NCI-H2196 (cell line): ENCODE measurements around the gene GPR83.
"Not testable (repeated sequence)": the region's sequence is repeated elsewhere in the genome, so short reads cannot be mapped to it uniquely, and the experiment has no call there.

Experiments
- DNase-seq: peaks from one replicate; lab custom pipeline; 2025; ENCODE audit not compliant: unreplicated experiment; lab: John Stamatoyannopoulos, UW

The GPR83 gene

DNA sequence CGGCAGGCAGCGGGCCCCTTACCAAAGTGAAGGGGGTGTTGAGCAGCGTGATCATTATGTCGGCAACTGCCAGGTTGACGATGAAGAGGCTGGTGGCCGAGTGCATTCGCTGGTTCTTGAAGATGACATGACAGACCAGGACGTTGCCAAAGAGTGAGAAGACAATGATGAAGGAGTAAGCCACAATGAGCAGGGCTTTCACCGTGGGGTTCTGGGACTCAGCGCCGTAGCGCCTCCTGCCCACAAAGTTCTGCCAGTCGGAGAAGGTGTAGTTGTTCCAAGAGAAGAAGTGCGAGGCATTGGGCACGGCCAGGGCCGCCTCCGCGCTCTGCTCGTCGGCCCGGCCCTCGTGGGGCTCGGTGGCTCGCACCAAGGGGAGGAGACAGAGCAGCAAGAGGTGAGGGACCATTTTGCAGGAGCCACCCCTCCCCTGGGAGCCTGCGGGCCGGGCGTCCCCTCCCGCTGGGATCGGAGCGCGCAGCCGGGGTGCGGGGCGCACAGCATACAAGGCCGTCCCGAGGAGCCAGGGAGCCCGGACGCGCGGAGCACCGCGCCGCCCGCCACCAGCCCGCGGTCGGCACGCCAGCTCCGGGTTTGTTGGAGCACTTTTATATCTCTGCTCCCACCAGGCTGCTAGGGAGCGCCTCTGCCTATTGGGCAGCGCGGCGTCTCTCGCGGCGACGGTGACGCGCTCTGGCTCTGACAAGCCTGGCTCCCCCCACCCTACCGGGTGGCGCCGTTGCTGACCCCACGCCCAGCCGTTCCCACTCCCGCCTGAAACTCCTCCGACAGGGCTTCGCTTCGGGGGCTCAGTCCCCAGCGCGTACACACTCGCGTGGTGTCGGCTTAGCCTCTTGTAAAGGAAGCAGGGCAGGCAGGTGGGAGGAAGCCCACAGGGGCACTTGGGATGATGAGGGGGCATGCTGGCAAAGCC is at the start of gene GPR83:
TSS of gene GPR83 (minus strand) at position 581 of the 934 bp plus-strand sequence. CDS start at position 409, 172 bp downstream.
- DNase-seq, result no peak

DNA sequence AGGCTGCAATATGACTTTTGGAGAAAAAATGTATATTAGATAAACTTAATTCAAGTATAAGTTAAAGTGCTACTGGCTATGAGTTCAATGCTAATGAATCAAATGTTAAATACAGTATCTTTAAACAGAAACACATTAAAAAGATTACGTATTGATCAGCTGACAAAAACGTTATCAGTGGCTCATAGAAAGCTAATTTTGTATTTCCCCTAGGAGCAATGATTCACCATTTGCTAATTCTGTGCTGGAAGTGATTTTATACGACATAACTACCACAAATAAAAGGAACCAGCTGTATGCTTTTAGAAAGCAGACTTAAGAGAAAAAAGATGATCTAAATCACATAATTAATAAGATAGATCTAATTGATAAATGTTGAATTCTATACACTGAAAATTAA is 48.8 kb upstream of the GPR83 start:
- no peak for DNase-seq

DNA sequence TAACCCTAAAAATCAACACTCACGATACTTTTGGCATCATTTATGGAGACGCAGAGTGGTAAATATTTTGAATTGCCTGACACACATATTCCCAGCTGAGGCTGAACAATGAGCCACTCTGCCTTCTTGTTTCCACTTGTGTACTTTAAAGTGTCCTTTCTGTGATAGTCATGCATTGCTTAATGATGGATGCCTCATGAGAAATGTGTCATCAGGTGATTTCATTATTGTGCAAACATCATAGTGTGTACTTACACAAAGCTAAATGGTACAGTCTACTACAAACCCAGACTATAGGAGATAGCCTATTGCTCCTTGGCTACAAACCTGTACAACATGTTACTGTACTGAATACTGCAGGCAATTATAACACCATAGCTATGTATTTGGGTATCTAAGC is 48.2 kb upstream of the GPR83 start:
- no peak for DNase-seq

DNA sequence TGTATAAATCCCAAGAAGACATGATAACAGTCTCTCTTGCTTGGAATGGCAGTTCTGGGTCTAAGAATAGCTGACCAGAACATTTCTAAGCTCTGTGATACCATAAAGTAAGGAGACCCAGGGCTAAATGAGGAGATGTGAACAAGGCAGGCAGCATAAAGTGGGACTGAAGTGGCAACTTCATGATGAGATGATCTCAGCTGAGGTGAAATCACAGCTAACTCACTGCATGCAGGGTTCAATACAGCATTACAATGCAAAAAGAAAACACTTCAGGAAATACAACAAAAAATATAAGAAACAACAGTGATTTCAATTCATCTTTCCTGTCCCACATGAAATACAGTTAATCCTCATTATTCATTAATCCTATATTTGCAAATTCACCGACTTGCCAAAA is 47.8 kb upstream of the GPR83 start:
- DNase-seq, result no peak

DNA sequence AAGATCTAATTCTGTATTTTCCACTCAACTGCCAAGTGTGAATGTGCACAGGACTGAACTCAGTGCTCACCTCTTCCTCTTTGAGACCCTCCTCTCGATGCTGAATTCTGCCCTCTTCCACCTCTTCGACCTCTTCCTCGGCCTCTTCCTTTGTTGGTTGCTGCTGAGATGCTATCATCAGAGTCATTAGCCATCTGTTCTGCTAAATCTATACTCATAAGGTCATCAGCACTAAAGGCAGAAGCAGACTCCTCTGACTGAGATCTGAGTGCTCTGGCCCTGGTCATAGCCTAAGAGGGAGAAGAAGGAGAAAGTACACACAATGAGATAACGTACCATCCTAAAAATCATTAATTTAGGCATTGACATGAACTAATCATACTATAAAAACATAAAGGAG is 45.9 kb upstream of the GPR83 start:
- DNase-seq, result no peak

DNA sequence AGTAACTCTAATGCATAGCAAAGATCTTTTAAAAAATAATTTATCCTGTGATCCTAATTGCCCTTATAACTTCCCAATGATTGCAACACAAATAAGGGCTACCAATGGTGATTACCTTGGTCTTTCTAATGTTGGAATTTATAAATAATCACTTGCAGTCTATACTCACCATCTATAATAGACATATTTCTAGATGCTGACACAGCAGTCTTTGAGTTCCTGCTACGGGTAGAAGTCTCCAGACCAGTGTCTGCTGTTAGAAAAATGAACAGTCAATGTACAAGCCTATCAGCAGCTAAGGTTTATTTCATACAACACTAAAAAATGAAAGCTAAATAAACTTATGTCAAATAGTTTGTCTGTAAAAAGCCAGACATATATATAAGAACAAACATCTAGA is 44.4 kb upstream of the GPR83 start:
- no peak for DNase-seq

DNA sequence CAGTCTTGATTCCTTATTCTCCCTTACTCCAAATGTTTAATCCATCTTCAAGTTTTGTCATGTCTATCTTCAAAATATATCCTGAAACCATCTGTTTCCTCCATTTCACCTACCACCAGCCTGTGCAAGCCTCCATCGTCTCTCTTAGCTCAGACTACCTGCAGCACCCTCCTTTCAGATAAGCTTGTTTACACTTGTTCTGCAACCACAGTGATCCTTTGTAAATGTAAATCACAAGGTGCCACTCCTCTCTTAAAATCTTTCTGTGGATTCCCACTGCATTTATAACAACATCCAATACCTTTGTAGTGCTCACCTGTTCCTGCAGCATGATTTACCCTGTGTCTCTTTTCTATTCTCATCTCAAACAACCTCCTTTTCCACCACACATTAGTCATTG is 31.8 kb upstream of the GPR83 start:
- DNase-seq, result no peak

DNA sequence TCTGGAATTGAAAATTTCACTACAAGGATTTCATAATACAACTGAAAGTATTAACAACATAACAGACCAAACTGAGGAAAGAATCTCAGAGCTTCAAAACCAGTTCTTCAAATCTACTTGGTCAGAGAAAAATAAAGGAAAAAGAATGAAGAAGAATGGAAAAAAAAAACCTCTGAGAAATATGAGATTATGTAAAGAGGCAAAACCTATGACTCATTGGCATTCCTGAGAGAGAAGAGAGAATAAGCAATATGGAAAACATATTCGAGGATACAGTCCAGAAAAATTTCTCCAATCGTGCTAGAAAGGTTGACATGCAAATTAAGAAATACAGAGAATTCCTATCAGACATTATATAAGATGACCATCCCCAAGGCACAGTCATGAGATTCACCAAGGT is 23.4 kb upstream of the GPR83 start:
- DNase-seq, result no peak

DNA sequence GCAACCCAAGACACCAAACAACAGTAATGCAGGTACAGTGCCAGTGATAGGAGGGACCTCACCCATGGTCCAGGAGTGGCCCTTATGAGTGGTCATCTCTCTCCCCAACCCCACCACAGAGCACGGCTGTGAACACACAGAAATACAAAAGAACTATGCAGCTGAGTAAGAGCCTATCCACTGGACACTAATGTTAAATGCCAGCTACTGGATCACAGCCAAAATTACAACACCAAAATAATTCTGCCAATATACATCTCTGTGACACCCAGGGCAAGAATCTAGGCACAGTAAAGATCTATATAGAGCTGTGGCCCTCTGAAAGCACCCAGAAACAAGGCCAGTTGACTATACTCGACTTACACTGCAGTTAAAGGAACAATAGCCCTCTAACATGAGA is 22.8 kb upstream of the GPR83 start:
- DNase-seq, result no peak

DNA sequence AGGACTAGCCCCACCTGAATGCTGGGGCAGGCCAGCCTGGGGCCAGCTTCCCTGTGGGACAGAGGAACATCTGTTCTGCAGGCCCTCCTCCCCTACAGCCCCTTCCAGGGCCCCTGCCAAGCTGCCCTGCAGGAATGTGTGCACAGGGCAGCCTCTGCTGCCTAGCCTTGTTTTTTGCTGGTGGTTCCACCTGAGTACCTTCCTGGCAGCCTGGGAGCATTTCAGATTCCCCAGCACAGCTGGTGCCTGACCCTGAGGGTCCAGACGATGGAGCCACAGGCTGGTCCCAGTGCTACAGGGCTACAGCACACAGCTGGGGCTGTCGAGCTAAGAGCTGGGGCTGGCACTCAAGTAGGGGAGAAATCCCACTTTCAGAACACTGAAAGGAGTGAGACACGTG is 22.3 kb upstream of the GPR83 start:
- DNase-seq, result no peak

DNA sequence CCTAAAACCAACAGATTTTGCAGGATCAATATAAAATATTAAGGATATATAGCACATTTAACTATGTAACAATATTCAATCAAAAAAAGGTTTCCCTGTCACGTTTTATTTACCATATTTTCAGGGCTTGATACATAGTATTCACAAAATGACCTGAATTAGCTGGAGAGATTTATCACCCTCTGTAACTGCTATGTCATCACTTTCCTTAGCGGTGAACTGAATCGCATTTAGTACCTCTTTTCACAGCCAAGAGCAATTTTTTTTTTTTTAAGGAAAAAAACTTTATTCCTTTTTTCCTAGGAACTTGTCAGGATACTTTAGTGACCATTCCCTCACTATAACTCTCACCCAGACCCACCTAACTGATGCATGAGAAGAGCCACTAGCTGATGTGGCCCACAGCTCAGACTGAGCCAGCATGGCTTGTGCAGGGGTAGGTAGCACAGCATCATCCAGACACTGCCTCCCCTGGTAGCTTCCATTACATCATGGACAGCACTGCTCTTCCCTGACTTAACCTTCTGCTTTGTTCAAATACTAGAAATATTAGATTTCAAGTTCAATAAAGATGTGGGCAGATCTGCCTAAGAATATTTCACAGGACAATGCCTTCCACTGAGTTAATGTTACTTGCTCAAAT is 17.0 kb upstream of the GPR83 start:
- DNase-seq, result no peak

DNA sequence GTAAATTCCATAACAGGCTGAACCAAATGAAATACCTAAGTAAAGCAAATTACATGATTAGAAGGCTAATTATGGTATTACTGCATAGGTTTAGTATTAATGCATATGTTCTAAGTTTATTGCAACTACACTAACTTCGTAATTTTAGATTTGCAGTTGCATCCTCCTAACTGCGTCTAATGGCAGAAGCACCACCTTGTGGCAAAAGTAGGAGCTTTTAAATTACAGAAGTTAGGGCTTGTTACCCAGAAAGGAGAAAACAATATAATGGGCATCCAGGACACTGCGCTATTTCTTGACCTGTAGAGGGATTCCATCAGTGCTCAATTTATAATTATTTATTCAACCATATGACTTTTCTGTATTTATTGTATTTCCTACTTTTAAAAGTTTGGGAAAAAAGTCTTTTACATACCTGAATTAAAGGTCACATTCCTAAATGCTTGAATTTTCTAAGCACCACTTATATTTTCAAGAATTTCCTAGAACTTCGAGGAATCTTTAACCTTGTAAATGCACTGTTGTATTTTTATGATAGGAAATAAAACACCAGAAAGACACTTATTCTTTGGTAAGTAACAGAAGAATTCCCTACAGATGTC is 16.3 kb upstream of the GPR83 start:
- peak; percentile 19 for DNase-seq

DNA sequence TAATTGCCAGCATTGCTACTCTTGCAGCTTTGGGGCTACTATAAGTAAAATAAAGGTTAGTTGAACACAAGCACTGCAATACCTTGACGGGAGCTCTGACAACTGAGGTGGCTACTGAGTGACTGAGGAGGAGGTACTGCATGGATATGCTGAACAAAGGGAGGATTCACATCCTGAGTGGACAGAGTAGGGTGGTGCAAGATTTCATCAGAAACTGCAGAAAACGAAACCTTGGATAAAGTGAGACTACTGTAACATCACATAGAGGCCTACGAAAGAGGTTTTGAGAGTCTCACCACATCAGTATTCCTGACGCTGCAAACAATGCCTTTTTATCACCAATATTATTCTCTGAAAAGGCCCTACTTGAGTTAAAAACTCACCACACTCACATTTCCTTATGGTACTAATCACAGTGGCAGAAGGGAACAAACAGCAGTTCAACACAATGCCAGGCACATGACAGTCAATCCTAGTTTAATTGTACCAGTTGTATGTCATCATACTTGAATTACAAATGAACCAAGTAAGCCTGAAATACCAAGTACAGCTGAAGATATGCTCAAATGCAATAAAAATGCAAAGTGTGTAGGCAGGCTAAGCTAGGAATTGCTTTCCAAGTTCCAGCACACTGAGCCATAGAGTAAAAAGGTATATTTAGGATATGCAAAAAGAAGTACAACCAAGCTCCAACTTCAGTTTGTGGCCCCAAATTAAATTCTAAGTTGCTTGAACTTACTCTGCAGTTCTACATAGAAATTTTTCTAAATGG is 4.0 kb upstream of the GPR83 start:
- no peak for DNase-seq

DNA sequence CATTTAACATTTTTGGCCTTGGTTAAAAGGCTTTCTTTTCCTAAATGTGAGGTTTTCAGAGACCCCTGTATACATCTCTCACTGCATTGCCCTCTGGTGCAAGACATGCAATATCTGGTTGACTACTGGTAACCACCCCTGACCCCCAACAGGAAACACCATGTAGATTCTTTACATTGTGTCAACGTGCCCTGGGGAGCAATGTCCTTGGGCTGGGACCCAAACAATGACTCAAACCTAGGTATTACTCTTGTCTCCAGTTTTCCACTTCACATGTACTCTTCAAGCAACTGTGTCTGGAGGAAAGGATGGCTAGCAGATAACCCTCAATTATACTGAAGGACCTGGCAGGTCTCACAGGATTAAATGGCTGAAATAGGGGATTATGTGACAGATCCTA is 1.1 kb upstream of the GPR83 start:
- DNase-seq, result no peak

DNA sequence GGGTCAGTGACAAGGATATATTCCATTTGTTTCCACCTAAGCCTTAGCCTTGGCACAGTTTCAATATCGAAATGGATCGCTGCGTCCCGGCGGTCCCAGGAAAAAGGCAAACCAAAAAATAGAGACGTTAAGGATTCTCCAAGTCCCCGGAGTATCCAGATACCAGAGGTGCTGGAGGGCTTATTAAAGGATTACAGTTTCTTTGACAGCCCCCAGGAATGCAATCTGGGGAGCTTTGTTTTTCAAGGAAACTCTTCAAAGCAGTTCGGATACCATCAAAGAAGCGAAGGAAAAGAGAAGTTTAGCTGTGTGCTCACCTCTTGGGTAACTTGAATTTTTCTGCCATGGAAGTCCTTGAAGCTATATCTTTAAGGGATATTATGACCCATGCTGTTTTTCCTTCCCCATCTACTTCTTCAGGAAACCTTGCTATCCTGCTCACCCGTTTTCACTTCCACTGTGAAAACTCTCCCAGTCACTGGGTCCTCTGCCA is 600 bp upstream of the GPR83 start:
- no peak for DNase-seq

DNA sequence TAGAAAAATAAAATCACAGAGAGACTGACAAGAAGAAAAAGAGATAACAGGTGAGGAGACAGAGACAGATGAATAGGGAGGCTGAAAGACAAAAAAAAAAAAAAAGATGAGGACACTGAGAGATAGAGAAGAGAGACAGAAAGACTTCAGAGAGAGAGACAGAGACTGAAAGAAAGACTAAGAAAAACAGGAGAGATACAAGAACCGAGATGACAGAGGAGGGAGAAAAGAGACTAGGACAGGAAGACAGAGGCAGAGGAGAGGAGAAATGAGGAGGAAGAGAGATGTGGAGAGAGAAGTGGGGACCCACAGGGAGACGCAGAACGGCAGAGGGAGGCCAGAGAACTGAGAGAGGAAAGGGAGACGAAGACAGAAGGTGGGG is 771 bp downstream of the GPR83 start:
- DNase-seq, result no peak

DNA sequence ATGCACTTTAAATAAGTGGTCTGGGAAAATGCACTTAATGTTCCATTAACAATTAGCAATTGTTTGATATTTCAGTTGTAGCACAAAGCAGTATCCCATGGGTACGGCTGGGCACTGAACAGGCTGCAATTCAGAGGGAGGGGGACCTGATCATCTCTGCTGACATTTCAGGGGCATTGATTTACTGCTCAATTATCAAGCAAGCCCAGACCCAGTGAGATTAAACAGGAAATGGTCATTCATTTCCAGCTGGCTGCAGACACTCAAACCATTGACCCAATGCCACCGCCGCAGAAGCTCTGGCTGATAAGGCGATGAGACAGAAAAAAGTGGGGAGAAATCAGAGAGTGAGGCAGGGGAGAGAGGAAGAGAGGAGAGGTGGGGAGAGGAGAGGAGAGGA is 1.2 kb downstream of the GPR83 start:
- DNase-seq, result no peak

DNA sequence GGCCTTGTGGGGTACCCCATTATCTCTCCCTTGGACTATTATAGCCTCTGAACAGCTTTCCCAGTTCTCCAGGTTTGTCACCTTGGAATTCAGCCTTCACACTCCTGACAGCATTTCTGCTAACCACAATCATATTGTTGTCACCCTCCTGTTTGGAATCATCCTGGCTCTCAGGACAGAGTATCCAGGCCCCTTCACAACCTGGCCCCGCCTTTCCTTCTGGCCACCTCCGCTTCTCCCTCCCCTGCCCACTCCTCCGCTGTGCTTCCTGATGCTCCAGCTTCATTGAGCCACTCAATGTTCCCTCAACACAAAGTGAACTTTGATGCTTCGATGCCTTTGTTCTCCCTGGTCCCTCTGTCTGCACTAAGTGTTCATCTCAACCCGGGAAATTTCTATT is 3.1 kb downstream of the GPR83 start:
- DNase-seq, result no peak

DNA sequence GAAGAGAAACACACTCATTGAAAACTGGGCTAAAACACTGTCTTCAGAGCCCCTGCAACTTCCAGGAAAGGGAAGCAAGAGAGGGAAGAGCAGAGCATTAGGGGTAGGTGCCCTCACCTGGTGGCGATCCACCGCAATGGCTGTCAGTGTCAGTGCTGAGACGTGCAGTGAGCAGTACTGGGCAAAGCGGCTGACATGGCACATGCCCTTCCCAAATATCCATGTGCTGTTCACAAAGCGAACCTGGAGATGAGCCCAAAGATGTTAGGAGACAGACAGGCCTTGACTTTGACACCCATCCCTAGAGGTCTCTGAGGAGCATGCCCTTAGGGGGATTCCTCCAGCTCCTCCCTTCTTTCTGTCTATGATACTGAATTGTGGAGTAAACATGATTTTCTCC is 4.9 kb downstream of the GPR83 start:
- no peak for DNase-seq

DNA sequence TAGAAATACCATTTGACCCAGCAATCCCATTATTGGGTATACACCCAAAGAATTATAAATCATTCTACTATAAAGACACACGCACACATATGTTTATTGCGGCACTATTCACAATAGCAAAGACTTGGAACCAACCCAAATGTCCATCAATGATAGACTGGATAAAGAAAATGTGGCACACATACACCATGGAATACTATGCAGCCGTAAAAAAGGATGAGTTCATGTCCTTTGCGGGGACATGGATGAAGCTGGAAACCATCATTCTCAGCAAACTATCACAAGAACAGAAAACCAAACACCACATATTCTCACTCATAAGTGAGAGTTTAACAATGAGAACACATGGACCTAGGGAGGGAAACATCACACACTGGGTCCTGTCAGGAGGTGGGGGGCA is 9.3 kb downstream of the GPR83 start:
- DNase-seq, result not testable (repeated sequence)

DNA sequence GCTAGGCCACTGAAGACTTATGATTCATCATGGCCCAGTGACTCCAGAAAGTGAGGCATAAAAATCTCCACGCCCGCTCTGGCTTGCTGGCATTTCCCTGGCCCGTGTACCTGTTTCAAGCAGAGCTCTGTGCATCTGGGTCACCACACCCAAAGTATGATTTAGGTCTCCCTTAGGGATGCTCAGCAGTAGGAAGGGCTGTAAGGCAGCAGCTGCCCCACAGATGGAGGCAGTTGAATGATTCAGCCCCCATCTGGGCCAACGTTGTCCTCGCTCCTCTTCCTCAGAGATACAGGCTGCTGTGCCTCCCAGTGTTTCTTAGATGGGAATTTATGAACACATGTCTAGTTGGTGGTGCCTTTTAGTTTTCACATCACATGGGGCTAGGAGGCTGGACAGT is 21.6 kb downstream of the GPR83 start:
- DNase-seq, result no peak
